MM.1S (cell line): ENCODE data around the gene CTRL.
"Not testable (repeated sequence)": the region's sequence is repeated elsewhere in the genome, so short reads cannot be mapped to it uniquely, and the experiment has no call there.

ENCODE experiments used
- CTCF ChIP-seq: fragments of 300-600 bp; sonication (generic); IDR thresholded peaks from 2 replicates; pipeline ENCODE4 v1.5.1; 2016; ENCODE audit warnings: antibody characterized with exemption, low read length, mixed read lengths
- EZH2 ChIP-seq: fragments of 300-600 bp; sonication (generic); optimal IDR thresholded peaks from 2 replicates; pipeline ENCODE3; 2017; ENCODE audit warnings: low read depth, mild to moderate bottlenecking, antibody characterized with exemption, low read length, mixed read lengths
- EZH2phosphoT487 ChIP-seq: fragments of 300-600 bp; sonication (generic); IDR thresholded peaks from 2 replicates; pipeline ENCODE4 v1.6.1; 2018; ENCODE audit warnings: antibody characterized with exemption, low read length

GRCh38 chr16:67937713-67938112 is 6.1 kb upstream of the CTRL start:
- TF ChIP-seq EZH2, CTCF, EZH2phosphoT487: not testable (repeated sequence)
